Glutamatergic neuron (in vitro differentiated cells): ENCODE data around the gene ANKRD9. TPM values are rescaled to one million over a fixed set of nuclear protein-coding genes. Genes with fewer than 3 reads are reported as not detected.

Source experiments
- DNase-seq: peaks from one replicate; pipeline ENCODE4 v3.0.0; 2022
- H3K27ac Mint-ChIP-seq: one replicate; pipeline ENCODE4 v1.8.0; 2020; ENCODE audit warnings: mild to moderate bottlenecking, mixed read lengths, inconsistent platforms; ENCODE audit not compliant: unreplicated experiment
- H3K27me3 Mint-ChIP-seq: one replicate; pipeline ENCODE4 v1.8.0; 2020; ENCODE audit warnings: mild to moderate bottlenecking, moderate library complexity, mixed read lengths, inconsistent platforms; ENCODE audit not compliant: unreplicated experiment
- H3K36me3 Mint-ChIP-seq: one replicate; pipeline ENCODE4 v1.8.0; 2020; ENCODE audit warnings: mild to moderate bottlenecking, mixed read lengths, inconsistent platforms; ENCODE audit not compliant: unreplicated experiment
- H3K4me1 Mint-ChIP-seq: one replicate; pipeline ENCODE4 v1.8.0; 2020; ENCODE audit warnings: mild to moderate bottlenecking, low read depth, mixed read lengths, inconsistent platforms; ENCODE audit not compliant: unreplicated experiment
- H3K4me3 Mint-ChIP-seq: one replicate; pipeline ENCODE4 v1.8.0; 2020; ENCODE audit warnings: mild to moderate bottlenecking, mixed read lengths, inconsistent platforms; ENCODE audit not compliant: unreplicated experiment
- H3K9me3 Mint-ChIP-seq: one replicate; pipeline ENCODE4 v1.8.0; 2020; ENCODE audit warnings: mild to moderate bottlenecking, moderate library complexity, mixed read lengths, inconsistent platforms; ENCODE audit not compliant: unreplicated experiment
- total RNA-seq: library from RNA; stranded (reverse); fragmentation: NEBNext Ultra II Directional; extraction: Animal tissue kit (Norgen Biotek cat#: 25700); gene quantifications from one replicate; pipeline ENCODE4 v1.2.1, GENCODE V29; 2021; ENCODE audit not compliant: unreplicated experiment
- TF ChIP-seq, protein P1 (sequence below): fragments of 200-600 bp; sonication (generic); IDR thresholded peaks from one replicate; pipeline ENCODE4 v1.5.0; 2021; ENCODE audit not compliant: partially characterized antibody, unreplicated experiment

Gene ANKRD9
- total RNA-seq, 1 donor from 2014 or later, result 3.5 TPM

DNA sequence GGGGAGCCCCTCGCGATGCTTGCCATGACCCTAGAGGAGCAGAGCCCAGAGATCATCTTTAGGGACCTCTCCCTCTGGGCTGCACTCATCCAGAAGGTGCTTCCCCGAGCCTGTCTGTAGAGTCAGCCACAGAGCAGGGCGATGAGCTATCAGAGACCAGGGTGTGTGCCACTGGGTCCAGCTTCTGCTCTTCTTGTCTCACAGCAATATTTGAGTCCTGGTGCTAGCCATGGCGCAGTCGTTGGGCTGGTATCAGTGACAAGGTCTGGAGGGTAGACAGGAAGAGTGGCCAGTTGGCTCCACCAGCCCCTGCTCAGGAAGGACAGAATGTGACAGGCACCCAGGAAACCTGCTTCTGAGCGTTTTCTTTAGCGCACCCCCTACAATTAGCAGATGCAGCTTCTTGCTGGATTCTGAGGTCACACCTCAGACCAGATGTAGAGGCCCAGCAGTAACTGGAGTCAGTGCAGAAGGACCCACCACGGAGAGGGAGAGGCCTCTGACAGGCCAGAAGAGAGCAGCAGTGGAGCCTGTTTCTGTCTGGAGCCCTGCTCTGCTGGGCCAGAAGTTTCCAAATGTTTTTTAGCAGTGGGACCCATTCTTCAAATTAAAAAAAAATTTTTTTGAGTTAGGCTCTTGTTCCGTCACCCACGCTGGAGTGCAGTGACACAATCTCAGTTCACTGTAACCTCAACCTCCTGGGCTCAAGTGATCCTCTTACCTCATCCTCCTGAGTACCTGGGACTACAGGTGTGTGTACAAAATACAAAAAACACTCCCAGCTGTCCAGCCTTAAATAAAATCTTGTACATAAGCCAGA, 23.7 kb downstream of the ANKRD9 start:
- H3K4me1 Mint-ChIP-seq, result no peaks in the 10 kb centered on the region
- no peak overlapping the region for H3K27ac Mint-ChIP-seq
- H3K27me3 Mint-ChIP-seq, result peaks cover 3% of the 10 kb centered on the region
- TF ChIP-seq, protein P1, sequence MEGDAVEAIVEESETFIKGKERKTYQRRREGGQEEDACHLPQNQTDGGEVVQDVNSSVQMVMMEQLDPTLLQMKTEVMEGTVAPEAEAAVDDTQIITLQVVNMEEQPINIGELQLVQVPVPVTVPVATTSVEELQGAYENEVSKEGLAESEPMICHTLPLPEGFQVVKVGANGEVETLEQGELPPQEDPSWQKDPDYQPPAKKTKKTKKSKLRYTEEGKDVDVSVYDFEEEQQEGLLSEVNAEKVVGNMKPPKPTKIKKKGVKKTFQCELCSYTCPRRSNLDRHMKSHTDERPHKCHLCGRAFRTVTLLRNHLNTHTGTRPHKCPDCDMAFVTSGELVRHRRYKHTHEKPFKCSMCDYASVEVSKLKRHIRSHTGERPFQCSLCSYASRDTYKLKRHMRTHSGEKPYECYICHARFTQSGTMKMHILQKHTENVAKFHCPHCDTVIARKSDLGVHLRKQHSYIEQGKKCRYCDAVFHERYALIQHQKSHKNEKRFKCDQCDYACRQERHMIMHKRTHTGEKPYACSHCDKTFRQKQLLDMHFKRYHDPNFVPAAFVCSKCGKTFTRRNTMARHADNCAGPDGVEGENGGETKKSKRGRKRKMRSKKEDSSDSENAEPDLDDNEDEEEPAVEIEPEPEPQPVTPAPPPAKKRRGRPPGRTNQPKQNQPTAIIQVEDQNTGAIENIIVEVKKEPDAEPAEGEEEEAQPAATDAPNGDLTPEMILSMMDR, result no peak
- H3K36me3 Mint-ChIP-seq, result peaks cover 16% of the 10 kb centered on the region
- H3K4me3 Mint-ChIP-seq, result no peak overlapping the region
- peaks cover 2% of the 10 kb centered on the region for H3K9me3 Mint-ChIP-seq
- no peak for DNase-seq

DNA sequence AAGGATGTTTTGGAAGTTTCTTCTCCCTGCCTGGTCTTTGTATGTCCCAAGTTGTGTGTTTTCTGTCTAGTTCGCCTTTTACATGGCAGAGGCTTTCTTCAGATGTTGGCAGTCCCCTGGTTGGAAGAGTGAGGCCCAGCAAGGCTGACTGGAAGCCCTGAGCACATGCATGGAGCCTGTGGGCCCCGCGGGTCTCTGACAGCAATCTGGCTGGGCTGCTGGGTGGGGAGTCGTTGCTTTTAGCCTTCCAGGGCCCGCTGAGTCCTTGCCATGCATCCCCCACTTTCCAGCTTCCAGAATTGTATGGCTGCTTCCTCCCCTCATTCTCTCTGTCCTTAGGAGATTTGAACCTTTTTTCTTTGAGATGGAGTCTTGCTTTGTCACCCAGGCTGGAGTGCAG, 25.3 kb downstream of the ANKRD9 start:
- Mint-ChIP-seq H3K4me3 (no peak overlapping the region), H3K36me3 (peaks cover 16% of the 10 kb centered on the region), H3K27me3 (peaks cover 3% of the 10 kb centered on the region), H3K27ac (no peak overlapping the region), H3K9me3 (peaks cover 2% of the 10 kb centered on the region), H3K4me1 (no peaks in the 10 kb centered on the region)
- no peak for DNase-seq
- TF ChIP-seq, protein P1, result no peak

DNA sequence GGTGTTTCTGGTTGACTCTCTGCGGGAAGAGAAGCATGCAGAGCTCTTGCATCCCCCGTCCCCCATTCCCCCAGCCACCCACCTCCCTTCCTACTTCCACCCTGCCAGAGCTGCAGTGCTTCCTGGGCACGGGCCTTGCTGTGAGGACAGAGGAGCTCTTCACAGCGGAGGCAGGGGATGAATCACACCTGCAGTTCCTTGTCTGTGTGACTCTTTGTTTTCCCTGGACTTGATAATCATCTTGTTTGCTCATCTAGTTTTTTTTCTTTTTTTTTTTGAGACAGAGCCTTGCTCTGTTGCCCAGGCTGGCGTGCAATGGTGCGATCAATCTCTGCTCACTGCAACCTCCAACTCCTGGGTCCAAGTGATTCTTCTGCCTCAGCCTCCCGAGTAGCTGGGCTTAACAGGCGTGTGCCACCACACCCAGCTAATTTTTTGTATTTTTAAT, 27.8 kb downstream of the ANKRD9 start:
- Mint-ChIP-seq H3K36me3 (peaks cover 16% of the 10 kb centered on the region), H3K9me3 (peaks cover 2% of the 10 kb centered on the region), H3K27me3 (peaks cover 3% of the 10 kb centered on the region), H3K4me3 (no peak overlapping the region), H3K4me1 (no peaks in the 10 kb centered on the region), H3K27ac (no peak overlapping the region)
- TF ChIP-seq, protein P1, result no peak
- no peak for DNase-seq

DNA sequence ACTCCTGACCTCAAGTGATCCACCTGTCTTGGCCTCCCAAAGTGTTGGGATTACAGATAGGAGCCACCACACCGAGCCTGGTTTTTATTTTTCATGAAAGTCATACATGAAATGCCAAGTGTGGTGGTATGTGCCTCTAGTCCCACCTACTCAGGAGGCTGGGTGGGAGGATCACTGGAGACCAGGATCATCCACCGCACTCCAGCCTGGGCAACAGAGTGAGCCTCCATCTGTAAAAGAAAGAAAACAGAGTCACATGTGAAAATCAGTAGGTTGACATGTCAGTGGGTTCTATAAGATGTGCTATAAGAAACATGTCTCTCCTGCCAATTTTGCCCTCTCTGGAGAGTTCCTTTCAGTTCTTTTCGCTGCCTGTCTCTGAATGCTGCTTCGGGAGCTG, 28.2 kb downstream of the ANKRD9 start:
- DNase-seq, result no peak
- TF ChIP-seq, protein P1, result no peak
- Mint-ChIP-seq H3K27me3 (peaks cover 3% of the 10 kb centered on the region), H3K4me1 (no peaks in the 10 kb centered on the region), H3K4me3 (no peak overlapping the region), H3K9me3 (peaks cover 2% of the 10 kb centered on the region), H3K27ac (no peak overlapping the region), H3K36me3 (peaks cover 16% of the 10 kb centered on the region)

DNA sequence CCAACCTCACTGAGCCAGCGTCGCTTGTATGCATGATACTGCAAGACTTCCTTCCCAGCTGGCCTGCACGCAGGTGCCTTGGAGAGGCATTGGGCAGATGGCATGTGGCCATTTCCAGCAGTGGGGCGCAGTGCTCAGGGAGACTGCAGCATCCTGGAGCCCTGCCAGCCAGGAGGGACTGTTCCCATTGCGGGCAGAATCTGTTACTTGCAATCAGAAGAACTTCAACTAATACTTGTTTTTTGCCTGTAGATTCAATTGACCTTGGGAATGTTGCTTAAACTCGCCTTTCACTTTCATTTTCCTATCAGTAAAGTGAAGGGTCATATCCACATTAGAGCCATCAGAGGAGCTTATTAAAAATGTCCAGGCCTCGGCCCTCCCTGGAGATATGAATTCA, 29.8 kb downstream of the ANKRD9 start:
- Mint-ChIP-seq H3K4me1 (no peaks in the 10 kb centered on the region), H3K9me3 (peaks cover 2% of the 10 kb centered on the region), H3K4me3 (no peak overlapping the region), H3K36me3 (peaks cover 16% of the 10 kb centered on the region), H3K27ac (no peak overlapping the region), H3K27me3 (peaks cover 3% of the 10 kb centered on the region)
- DNase-seq, result no peak
- TF ChIP-seq, protein P1, result no peak
